ENCODE results near the gene CLIC5. TPM values are rescaled to one million over a fixed set of nuclear protein-coding genes. Genes with fewer than 3 reads are reported as not detected.

CLIC5 gene
- polyA plus RNA-seq, 3 donors, result not detected

DNA sequence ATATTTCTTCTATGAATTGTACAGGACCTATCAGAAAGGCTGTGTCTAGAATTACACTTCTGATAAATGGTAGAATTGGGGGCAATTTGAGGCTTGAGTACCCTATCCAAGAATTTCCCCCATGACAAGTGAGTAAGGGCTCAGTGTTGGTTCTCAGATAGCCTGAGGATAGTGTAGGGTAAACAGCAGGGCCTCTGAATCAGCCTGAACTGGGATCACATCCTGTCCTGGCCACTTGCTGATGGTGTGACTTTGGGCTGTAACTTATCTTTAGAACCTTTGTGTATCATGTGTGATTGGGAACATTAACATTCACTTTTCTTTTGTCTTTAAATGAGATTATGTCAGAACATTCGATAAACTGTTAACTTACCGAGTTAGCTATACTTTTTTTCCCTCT lies 151.0 kb downstream of the CLIC5 start:
- Histone ChIP-seq H2AFZ (ENCODE audit: insufficient read depth, low read depth, low read length, poor library complexity, severe bottlenecking) (no peak overlapping the region), H4K20me1 (ENCODE audit: insufficient read depth, low read length) (no peaks in the 10 kb centered on the region), H3K4me3 (replicated peaks in 1 of 3; ENCODE audit: low read depth in 2 of 3, low read length in 3 of 3) (no peak overlapping the region), H3K9me3 (replicated peaks in 1 of 2; ENCODE audit: control insufficient read depth in 1 of 2, insufficient read depth in 1 of 2, low read length in 2 of 2) (no peaks in the 10 kb centered on the region), H3K4me1 (ENCODE audit: control insufficient read depth in 1 of 2, insufficient read depth in 2 of 2, low read length in 2 of 2) (no peaks in the 10 kb centered on the region), H3K9ac (ENCODE audit: insufficient read depth, low read length, poor library complexity, severe bottlenecking) (no peak overlapping the region), H3K27me3 (ENCODE audit: control insufficient read depth in 2 of 2, insufficient read depth in 2 of 2, low read length in 2 of 2) (no peaks in the 10 kb centered on the region), H3K27ac (ENCODE audit: low read depth in 1 of 2, low read length in 2 of 2) (no peak overlapping the region), H3K4me2 (replicated peaks; ENCODE audit: extremely low read depth, low read length, poor library complexity, severe bottlenecking) (no peak overlapping the region), H3K36me3 (replicated peaks in 1 of 2; ENCODE audit: control insufficient read depth in 1 of 2, insufficient read depth in 2 of 2, low read length in 2 of 2) (no peaks in the 10 kb centered on the region), H3K79me2 (ENCODE audit: insufficient read depth, low read length) (no peaks in the 10 kb centered on the region)
- H3K27ac Mint-ChIP-seq, result no peak overlapping the region
- no peak for DNase-seq
- H3K4me3 Mint-ChIP-seq, result no peak overlapping the region
- no CpG with 5 or more reads among the region's 2 CpGs for WGBS (ENCODE audit: insufficient coverage)
- TF ChIP-seq, protein P1, sequence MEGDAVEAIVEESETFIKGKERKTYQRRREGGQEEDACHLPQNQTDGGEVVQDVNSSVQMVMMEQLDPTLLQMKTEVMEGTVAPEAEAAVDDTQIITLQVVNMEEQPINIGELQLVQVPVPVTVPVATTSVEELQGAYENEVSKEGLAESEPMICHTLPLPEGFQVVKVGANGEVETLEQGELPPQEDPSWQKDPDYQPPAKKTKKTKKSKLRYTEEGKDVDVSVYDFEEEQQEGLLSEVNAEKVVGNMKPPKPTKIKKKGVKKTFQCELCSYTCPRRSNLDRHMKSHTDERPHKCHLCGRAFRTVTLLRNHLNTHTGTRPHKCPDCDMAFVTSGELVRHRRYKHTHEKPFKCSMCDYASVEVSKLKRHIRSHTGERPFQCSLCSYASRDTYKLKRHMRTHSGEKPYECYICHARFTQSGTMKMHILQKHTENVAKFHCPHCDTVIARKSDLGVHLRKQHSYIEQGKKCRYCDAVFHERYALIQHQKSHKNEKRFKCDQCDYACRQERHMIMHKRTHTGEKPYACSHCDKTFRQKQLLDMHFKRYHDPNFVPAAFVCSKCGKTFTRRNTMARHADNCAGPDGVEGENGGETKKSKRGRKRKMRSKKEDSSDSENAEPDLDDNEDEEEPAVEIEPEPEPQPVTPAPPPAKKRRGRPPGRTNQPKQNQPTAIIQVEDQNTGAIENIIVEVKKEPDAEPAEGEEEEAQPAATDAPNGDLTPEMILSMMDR (IDR thresholded peaks at IDR 0.05), result no peak
- H3K4me1 Mint-ChIP-seq, result no peaks in the 10 kb centered on the region
- peaks cover 0 to 3% (median 0%) of the 10 kb centered on the region in 7 donors for H3K9me3 Mint-ChIP-seq
- H3K27me3 Mint-ChIP-seq (ENCODE audit: low read depth in 3 of 3), result peaks cover 0 to 6% (median 2%) of the 10 kb centered on the region in 3 donors
- no peaks in the 10 kb centered on the region for H3K36me3 Mint-ChIP-seq
- intact Hi-C loops (cut with micrococcal nuclease), result no loop called here

DNA sequence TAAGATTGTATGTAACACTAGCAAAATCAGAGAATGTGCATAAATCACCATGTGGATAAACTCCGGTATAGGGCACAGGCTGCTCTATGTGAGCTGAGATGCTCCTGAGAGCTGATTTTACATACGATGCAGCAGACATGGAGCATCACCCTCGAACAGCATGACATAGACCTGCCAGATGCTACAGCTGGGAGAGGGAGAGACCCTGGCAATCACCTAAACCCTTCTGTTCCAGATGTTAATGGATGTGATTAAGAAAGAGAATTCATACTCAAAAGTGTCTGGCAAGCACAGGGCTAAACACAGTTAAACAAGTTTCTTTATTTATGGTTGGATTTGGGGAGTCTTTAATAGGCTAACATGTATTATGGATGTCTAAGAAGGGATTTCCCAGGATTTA lies 157.0 kb downstream of the CLIC5 start:
- Histone ChIP-seq H3K79me2 (ENCODE audit: insufficient read depth, low read length) (no peaks in the 10 kb centered on the region), H3K9ac (ENCODE audit: insufficient read depth, low read length, poor library complexity, severe bottlenecking) (no peak overlapping the region), H3K4me2 (replicated peaks; ENCODE audit: extremely low read depth, low read length, poor library complexity, severe bottlenecking) (no peak overlapping the region), H3K9me3 (replicated peaks in 1 of 2; ENCODE audit: control insufficient read depth in 1 of 2, insufficient read depth in 1 of 2, low read length in 2 of 2) (no peaks in the 10 kb centered on the region), H3K4me3 (replicated peaks in 1 of 3; ENCODE audit: low read depth in 2 of 3, low read length in 3 of 3) (no peak overlapping the region), H3K27me3 (ENCODE audit: control insufficient read depth in 2 of 2, insufficient read depth in 2 of 2, low read length in 2 of 2) (no peaks in the 10 kb centered on the region), H3K27ac (ENCODE audit: low read depth in 1 of 2, low read length in 2 of 2) (no peak overlapping the region), H3K36me3 (replicated peaks in 1 of 2; ENCODE audit: control insufficient read depth in 1 of 2, insufficient read depth in 2 of 2, low read length in 2 of 2) (no peaks in the 10 kb centered on the region), H3K4me1 (ENCODE audit: control insufficient read depth in 1 of 2, insufficient read depth in 2 of 2, low read length in 2 of 2) (no peaks in the 10 kb centered on the region), H4K20me1 (ENCODE audit: insufficient read depth, low read length) (no peaks in the 10 kb centered on the region), H2AFZ (ENCODE audit: insufficient read depth, low read depth, low read length, poor library complexity, severe bottlenecking) (no peak overlapping the region)
- Mint-ChIP-seq H3K4me3 (no peak overlapping the region), H3K36me3 (no peaks in the 10 kb centered on the region), H3K27me3 (ENCODE audit: low read depth in 3 of 3) (peaks cover 0 to 5% (median 0%) of the 10 kb centered on the region in 3 donors), H3K9me3 (no peaks in the 10 kb centered on the region), H3K4me1 (no peaks in the 10 kb centered on the region), H3K27ac (no peak overlapping the region)
- TF ChIP-seq, protein P1 (IDR thresholded peaks at IDR 0.05), result no peak
- intact Hi-C loops (cut with micrococcal nuclease), result no loop called here
- WGBS (ENCODE audit: insufficient coverage), result 93% methylated on average over 3 of the region's 3 CpGs
- DNase-seq, result no peak

All from CD14-positive monocyte (primary cell).